WI38 (cell line): Measurements from ENCODE around the gene BRPF3.

Experiments used
- H3K4me3 ChIP-seq: 2 replicates; pipeline ENCODE4 v1.5.1; 2011; ENCODE audit warnings: low read depth, mild to moderate bottlenecking, control low read depth, low read length
- TF ChIP-seq, protein P1 (sequence below): IDR thresholded peaks from 2 replicates; pipeline ENCODE4 v1.5.1; 2012; ENCODE audit warnings: low read depth, mild to moderate bottlenecking, control low read depth, low read length

The BRPF3 gene

DNA sequence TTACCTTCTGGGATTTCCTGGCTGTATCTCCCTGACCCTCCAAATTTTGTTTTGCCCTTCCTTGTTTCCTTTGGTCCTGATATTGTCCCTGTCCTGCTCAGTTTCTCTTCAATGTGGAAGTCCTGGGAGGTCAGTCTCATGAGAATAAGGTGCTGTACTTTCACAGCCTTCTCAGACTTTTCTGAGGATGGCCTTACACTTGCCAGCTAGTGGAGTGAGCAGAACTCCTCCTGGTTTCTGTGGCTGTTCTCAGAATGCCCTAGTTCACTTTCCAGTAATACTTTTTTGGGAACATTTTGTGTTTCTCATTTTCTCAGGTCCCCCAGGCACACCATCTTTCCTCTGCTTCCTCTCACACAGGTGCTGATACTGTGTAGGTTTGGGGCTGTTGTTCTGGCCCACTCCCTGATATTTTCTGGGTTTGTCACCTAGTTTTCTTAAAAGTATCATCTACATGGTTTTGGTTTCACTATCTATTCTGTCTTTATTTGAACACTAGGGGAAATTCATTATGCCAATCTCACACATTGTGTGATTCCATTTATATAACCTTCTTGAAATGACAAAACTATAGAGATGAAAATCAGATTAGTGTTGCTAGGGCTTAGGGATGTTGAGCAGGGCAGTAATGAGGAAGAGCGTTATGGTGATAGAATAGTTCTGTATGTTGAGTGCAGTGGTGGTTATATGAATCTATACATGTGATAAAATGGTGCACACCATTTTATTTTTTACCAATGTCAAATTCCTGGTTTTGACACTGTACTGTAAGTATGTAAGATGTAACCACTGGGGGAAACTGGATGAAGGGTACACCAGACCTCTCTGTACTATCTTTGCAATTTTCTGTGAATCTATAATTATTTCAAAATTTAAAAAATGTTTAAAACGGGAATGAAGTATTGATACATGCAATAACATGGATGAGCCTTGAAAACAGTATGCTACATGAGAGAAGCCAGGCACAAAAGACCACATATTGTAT lies 27.2 kb upstream of the BRPF3 start:
- TF ChIP-seq, protein P1, sequence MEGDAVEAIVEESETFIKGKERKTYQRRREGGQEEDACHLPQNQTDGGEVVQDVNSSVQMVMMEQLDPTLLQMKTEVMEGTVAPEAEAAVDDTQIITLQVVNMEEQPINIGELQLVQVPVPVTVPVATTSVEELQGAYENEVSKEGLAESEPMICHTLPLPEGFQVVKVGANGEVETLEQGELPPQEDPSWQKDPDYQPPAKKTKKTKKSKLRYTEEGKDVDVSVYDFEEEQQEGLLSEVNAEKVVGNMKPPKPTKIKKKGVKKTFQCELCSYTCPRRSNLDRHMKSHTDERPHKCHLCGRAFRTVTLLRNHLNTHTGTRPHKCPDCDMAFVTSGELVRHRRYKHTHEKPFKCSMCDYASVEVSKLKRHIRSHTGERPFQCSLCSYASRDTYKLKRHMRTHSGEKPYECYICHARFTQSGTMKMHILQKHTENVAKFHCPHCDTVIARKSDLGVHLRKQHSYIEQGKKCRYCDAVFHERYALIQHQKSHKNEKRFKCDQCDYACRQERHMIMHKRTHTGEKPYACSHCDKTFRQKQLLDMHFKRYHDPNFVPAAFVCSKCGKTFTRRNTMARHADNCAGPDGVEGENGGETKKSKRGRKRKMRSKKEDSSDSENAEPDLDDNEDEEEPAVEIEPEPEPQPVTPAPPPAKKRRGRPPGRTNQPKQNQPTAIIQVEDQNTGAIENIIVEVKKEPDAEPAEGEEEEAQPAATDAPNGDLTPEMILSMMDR, result no peak
- H3K4me3 ChIP-seq, result no peak overlapping the region

DNA sequence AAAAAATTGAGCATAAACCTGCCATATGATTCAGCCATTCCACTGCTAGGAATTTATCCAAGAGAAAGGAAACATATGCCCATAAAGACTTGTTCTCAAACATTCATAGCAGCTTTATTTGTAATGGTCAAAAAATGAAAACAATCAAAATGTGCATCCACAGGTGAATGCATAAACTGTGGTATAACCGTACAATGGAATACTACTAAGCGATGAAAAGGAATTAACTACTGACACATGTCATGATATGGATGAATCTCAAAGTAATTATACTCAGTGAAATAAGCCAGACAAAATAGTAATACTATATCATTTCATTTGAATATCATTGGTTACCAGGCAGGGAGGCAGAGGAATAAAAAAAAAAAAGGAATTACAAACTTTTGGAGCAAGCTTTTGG lies 25.8 kb upstream of the BRPF3 start:
- TF ChIP-seq, protein P1, result no peak
- no peak overlapping the region for H3K4me3 ChIP-seq

DNA sequence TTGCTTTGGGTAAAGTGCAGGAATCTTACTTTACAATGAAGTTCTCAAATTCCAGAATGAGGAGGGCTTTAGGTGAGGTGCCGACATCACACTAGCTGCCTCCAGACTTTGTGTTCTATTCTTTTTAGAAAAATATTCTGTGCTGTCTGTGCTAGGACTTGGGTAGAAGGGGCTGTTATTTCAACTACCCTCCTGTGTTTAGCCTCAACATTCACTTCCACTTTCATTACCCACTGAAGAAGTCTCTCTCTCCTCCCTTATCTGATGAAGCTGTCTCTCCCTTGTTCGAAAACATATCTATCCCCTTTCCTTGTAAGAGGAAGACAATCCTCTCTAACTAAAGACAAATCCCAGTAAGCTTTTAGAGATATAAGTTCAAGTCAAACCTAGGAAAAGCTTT lies 25.0 kb upstream of the BRPF3 start:
- H3K4me3 ChIP-seq, result no peak overlapping the region
- TF ChIP-seq, protein P1, result no peak

DNA sequence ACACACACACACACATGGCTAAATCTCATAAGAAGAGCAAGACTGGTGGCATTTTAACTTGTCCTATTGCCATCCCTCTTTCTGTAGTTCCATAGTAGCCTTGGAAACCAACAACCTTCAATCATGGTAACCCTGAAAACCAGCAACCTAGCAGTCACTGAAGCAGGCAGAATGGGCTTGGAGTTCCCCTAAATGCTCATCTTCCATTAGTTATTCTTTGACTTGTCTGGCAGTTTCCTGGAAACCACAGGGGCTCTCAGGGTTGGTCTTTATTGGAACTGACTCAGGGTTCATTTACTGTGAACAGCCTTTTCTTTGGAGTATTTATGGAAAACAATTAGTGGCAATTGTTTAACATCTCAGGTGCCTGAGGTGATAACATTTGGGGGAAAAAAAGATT lies 19.4 kb upstream of the BRPF3 start:
- TF ChIP-seq, protein P1, result no peak
- no peak overlapping the region for H3K4me3 ChIP-seq

DNA sequence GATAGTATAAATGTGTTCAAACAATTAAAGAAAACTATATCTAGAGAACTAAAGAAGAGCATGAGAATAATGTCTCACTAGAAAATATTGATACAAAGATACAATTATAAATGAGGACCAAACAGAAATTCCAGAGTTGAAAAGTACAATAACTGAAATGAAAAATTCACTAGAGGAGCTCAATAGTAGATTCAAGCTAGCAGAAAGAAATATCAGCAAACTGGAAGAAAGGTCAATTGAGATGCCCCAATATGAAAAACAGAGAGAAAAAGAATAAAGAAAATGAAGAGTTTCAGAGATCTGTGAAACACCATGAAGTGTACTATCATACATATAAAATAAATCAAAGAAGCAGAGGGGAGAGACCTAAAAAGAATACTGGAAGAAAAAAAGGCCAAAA lies 18.0 kb upstream of the BRPF3 start:
- TF ChIP-seq, protein P1, result no peak
- no peak overlapping the region for H3K4me3 ChIP-seq

DNA sequence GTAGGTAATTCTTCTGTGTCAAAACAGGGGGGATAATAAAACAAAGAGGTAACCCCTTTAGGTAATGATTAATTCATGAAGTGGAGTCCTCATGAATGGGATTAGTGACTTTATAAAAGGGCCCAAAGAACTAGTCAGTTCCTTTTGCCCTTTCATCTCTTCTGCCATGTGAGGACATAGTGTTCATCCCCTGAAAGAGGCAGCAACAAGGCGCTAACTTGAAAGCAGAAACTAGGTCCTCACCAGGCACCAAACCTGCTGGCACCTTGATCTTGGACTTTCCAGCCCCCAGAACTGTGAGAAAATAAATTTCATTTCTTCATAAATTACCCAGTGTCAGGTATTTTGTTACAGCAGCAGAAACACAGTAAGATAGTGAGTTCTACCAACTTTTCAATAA lies 16.4 kb upstream of the BRPF3 start:
- no peak overlapping the region for H3K4me3 ChIP-seq
- TF ChIP-seq, protein P1, result no peak

DNA sequence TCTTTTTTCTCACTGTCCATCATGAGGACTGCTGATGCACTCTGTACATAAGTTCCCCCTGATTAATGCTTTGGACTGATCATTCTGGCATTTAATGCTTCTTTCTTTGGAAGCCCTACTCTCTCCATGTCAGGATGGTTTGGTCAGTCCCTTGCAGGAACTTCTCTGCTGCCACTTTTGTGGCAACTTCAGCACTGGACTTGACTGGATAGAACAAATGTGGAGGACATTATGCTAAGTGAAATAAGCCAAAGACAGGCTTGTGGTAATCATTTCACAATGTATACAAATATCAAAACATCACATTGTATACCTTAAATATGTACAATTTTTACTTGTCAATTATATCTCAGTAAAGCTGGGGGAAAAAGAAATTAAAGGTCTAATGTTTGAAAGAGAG lies 12.2 kb upstream of the BRPF3 start:
- TF ChIP-seq, protein P1, result no peak
- H3K4me3 ChIP-seq, result no peak overlapping the region
